ENCODE results near the gene GRIP2. TPM values are rescaled to one million over a fixed set of nuclear protein-coding genes. Genes with fewer than 3 reads are reported as not detected.

Gene GRIP2
- total and polyA plus RNA-seq, 7 donors: under 0.01 to 1.7 (median 0.68) TPM

GRCh38 chr3:14552041-14552648, 12.0 kb upstream of the GRIP2 start:
- Histone ChIP-seq H3K4me1 (peaks cover 0 to 8% (median 3%) of the 10 kb centered on the region in 4 donors), H3K27ac (no peak overlapping the region), H3K4me3 (no peak overlapping the region), H3K9me3 (no peaks in the 10 kb centered on the region), H3K27me3 (peaks cover 0 to 18% (median 0%) of the 10 kb centered on the region in 3 donors), H3K36me3 (no peaks in the 10 kb centered on the region)
- peak; percentile 13 for DNase-seq
- no peak for TF ChIP-seq POLR2AphosphoS5 (IDR thresholded peaks at IDR 0.05)
- no peak for TF ChIP-seq EP300 (IDR thresholded peaks at IDR 0.05)
- TF ChIP-seq, protein P1, sequence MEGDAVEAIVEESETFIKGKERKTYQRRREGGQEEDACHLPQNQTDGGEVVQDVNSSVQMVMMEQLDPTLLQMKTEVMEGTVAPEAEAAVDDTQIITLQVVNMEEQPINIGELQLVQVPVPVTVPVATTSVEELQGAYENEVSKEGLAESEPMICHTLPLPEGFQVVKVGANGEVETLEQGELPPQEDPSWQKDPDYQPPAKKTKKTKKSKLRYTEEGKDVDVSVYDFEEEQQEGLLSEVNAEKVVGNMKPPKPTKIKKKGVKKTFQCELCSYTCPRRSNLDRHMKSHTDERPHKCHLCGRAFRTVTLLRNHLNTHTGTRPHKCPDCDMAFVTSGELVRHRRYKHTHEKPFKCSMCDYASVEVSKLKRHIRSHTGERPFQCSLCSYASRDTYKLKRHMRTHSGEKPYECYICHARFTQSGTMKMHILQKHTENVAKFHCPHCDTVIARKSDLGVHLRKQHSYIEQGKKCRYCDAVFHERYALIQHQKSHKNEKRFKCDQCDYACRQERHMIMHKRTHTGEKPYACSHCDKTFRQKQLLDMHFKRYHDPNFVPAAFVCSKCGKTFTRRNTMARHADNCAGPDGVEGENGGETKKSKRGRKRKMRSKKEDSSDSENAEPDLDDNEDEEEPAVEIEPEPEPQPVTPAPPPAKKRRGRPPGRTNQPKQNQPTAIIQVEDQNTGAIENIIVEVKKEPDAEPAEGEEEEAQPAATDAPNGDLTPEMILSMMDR (IDR thresholded peaks at IDR 0.05): no peak
- TF ChIP-seq POLR2A (IDR thresholded peaks at IDR 0.05): no peak
- WGBS, 2 donors: 85 to 89% methylated on average over 8 of the region's 8 CpGs
- intact Hi-C loops (cut with DNase I): no loop called here

DNA sequence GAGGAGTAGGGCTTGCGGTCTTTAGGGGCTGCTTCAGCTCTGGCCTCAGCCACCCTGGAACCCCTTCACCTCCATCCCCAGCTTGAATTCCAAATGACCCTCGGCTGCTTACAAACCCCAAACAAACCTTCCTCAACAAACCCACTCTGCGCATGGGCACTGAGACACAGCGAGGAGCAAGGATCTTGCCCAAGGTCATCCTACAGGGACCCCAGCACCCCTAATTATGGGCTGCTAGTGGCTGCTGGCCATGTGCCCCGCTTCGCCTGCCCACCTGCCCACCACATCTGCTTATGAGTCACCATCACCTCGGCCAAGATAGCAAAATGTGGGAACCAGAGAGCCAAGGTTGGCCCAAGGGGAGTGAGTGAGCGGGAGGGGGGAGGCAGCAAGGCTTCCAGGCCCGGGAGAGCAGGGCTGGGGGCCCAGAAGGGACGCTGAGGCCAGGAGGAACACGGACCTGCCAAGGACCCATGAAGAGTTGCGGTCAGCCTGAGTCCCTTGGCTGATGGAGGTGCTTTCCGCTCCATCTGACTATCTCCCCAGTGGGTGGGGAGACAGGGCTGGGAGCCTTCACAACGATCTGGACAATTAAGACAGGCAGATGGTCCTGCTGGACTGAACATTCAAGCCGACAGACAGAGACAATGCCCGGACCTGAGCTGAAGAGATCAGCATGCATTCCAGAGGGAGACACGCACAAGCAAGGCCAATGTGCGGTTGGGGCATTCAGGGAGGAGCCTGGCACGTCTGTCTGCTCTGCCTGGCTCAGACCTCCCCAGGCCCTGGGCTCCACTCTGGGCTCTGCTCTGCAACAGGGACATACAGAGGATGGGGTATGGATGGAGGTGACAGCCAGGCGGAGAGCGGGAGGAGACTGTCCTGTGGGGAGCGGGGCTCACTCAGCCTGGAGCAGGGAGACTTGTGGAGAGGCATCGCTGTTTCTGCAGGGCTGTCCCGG, 10.8 kb upstream of the GRIP2 start:
- intact Hi-C loops (cut with DNase I): no loop called here
- Histone ChIP-seq H3K27me3 (peaks cover 0 to 18% (median 0%) of the 10 kb centered on the region in 3 donors), H3K4me3 (no peak overlapping the region), H3K36me3 (no peaks in the 10 kb centered on the region), H3K27ac (no peak overlapping the region), H3K9me3 (no peaks in the 10 kb centered on the region), H3K4me1 (no peaks in the 10 kb centered on the region)
- no peak for DNase-seq
- TF ChIP-seq POLR2AphosphoS5 (IDR thresholded peaks at IDR 0.05): no peak
- TF ChIP-seq, protein P1 (IDR thresholded peaks at IDR 0.05): no peak
- TF ChIP-seq POLR2A (IDR thresholded peaks at IDR 0.05): no peak
- no peak for TF ChIP-seq EP300 (IDR thresholded peaks at IDR 0.05)
- 81 to 83% methylated on average over 24 of the region's 24 CpGs for WGBS, 2 donors

- intact Hi-C loops (cut with DNase I): no loop called here
- Histone ChIP-seq H3K4me3 (no peak overlapping the region), H3K9me3 (no peaks in the 10 kb centered on the region), H3K27me3 (peaks cover 0 to 18% (median 0%) of the 10 kb centered on the region in 3 donors), H3K4me1 (no peaks in the 10 kb centered on the region), H3K36me3 (no peaks in the 10 kb centered on the region), H3K27ac (no peak overlapping the region)
- WGBS, 2 donors: 93 to 95% methylated on average over 6 of the region's 6 CpGs
- TF ChIP-seq POLR2A (IDR thresholded peaks at IDR 0.05): no peak
- TF ChIP-seq, protein P1 (IDR thresholded peaks at IDR 0.05): no peak
- no peak for TF ChIP-seq POLR2AphosphoS5 (IDR thresholded peaks at IDR 0.05)
- no peak for TF ChIP-seq EP300 (IDR thresholded peaks at IDR 0.05)
- no peak for DNase-seq
Observed at GRCh38 chr3:14550181-14550580, 10.0 kb upstream of the GRIP2 start.

GRCh38 chr3:14549256-14549919, 9.2 kb upstream of the GRIP2 start:
- WGBS, 2 donors: 53 to 61% methylated on average over 8 of the region's 8 CpGs
- no peaks in the 10 kb centered on the region for H3K9me3 ChIP-seq
- intact Hi-C loops (cut with DNase I): no loop called here
- DNase-seq: no peak
- H3K4me1 ChIP-seq: no peaks in the 10 kb centered on the region
- H3K36me3 ChIP-seq: no peaks in the 10 kb centered on the region
- TF ChIP-seq, protein P1 (IDR thresholded peaks at IDR 0.05): no peak
- TF ChIP-seq EP300 (IDR thresholded peaks at IDR 0.05): no peak
- no peak for TF ChIP-seq POLR2A (IDR thresholded peaks at IDR 0.05)
- no peak overlapping the region for H3K4me3 ChIP-seq
- H3K27me3 ChIP-seq: peaks cover 0 to 10% (median 0%) of the 10 kb centered on the region in 3 donors
- no peak overlapping the region for H3K27ac ChIP-seq
